Lung (tissue), 12 donors: ENCODE measurements around the gene RHOT2. TPM values are rescaled to one million over a fixed set of nuclear protein-coding genes. Genes with fewer than 3 reads are reported as not detected.

ENCODE experiments used
- ATAC-seq: fragments of 200-7000 bp; cut with Tn5 transposase; one replicate; pipeline ENCODE4 v1.9.1; 2020; ENCODE audit warnings: moderate number of reproducible peaks; ENCODE audit not compliant: insufficient read depth, low FRiP score
- DNase-seq, 3 donors: peaks; one replicate each; pipeline ENCODE4 v3.0.0-alpha.2; 2013 to 2017
- H3K27ac ChIP-seq, 2 donors: one replicate each; pipeline ENCODE4 v1.5.1; 2013; ENCODE audit warnings: mild to moderate bottlenecking in 2 of 2, moderate library complexity in 2 of 2, control low read depth in 1 of 2, inconsistent platforms in 1 of 2, low read depth in 1 of 2, low read length in 1 of 2
- H3K27me3 ChIP-seq, 3 donors: one replicate each; pipeline ENCODE4 v1.5.1; 2013; ENCODE audit warnings: low read length in 2 of 3; ENCODE audit not compliant: control insufficient read depth in 3 of 3, insufficient read depth in 3 of 3
- H3K36me3 ChIP-seq, 4 donors: one replicate each; pipeline ENCODE4 v1.5.1; 2013; ENCODE audit warnings: low read length in 4 of 4, mild to moderate bottlenecking in 1 of 4, moderate library complexity in 1 of 4; ENCODE audit not compliant: control insufficient read depth in 4 of 4, insufficient read depth in 4 of 4
- H3K4me1 ChIP-seq, 5 donors: one replicate each; pipeline ENCODE4 v1.5.1; 2013; ENCODE audit warnings: low read length in 5 of 5, mild to moderate bottlenecking in 2 of 5, moderate library complexity in 1 of 5; ENCODE audit not compliant: control insufficient read depth in 5 of 5, insufficient read depth in 5 of 5
- H3K4me3 ChIP-seq: one replicate; pipeline ENCODE4 v1.5.1; 2013; ENCODE audit warnings: mild to moderate bottlenecking, control low read depth, moderate library complexity
- H3K9ac ChIP-seq, 2 donors: one replicate each; pipeline ENCODE4 v1.5.1; 2013; ENCODE audit warnings: low read length in 2 of 2, control low read depth in 1 of 2; ENCODE audit not compliant: insufficient read depth in 1 of 2
- H3K9me3 ChIP-seq, 4 donors: one replicate each; pipeline ENCODE4 v1.5.1; 2013; ENCODE audit warnings: low read length in 3 of 4, mild to moderate bottlenecking in 1 of 4, moderate library complexity in 1 of 4; ENCODE audit not compliant: control insufficient read depth in 4 of 4, insufficient read depth in 3 of 4
- CTCF ChIP-seq: IDR thresholded peaks from 2 replicates; pipeline ENCODE4 v1.5.1; 2012; ENCODE audit warnings: mild to moderate bottlenecking; ENCODE audit errors: control extremely low read depth, extremely low read depth
- WGBS, 2 donors: extraction: QIAGEN DNeasy Blood & Tissue Kit; methylation state at CpG; one replicate each; pipeline ENCODE4 v1.1.7; 2013; 5-methylcytosine and 5-hydroxymethylcytosine counted together
- polyA plus RNA-seq, 2 donors: library from polyadenylated mRNA; stranded (reverse); fragments of 200-250 nt; gene quantifications; one replicate each; pipeline ENCODE4 v1.2.1, GENCODE V29; 2013
- total RNA-seq, 2 donors: library from RNA; depleted of rRNA in 1 of 2; stranded (reverse); fragments of >200 nt in 1 of 2; gene quantifications; one replicate each; pipeline ENCODE4 v1.2.1, GENCODE V29; 2014 to 2021
- donor health status: control.
- donor health status: control.
- donor health status: Bipolar disorder and iron deficiency.
- donor health status: healthy.
- donor health status: DM: yes; HTN: yes; CAD: no.

RHOT2 gene
- total and polyA plus RNA-seq, 4 donors: 40.5 to 121 (median 115) TPM

DNA sequence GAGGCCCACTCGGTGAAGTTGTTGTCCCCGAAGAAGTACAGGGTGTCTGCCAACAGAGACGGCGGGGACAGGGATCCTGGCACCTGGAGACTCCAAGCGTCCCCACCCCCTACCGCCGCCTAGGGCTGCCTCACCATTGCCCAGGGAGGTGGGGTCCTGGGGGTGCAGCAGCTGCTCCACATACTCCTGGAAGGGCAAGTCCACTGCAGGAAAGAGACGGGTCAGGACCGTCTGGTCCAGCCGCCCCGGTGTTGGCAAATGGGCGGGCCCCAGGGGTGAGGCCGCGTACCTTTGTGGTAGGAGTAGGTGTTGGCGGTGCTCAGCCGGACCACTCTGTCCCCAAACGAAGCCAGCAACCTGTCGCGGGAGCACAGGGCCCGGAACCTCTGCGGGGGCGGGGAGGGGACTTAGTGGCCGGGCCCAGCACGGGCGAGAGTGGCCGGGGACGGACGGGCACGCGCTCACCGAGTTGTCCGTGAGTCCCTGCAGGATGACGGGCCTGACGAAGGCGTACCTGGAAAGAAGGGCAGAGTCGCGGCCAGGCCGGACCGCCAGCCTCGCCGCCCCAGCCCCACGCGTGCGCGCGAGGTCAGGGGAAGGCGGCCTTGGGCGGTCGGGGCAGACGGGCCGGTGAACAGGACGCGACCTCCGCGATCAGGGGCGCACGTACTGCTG, 15.6 kb downstream of the RHOT2 start:
- Histone ChIP-seq H3K9ac (no peak overlapping the region), H3K4me1 (peaks cover 4 to 32% (median 25%) of the 10 kb centered on the region in 5 donors), H3K4me3 (peak overlapping the region; percentile 72), H3K27ac (peak overlapping the region; percentile 60 to 75), H3K27me3 (no peaks in the 10 kb centered on the region), H3K36me3 (peaks cover 3 to 33% (median 22%) of the 10 kb centered on the region in 4 donors), H3K9me3 (no peaks in the 10 kb centered on the region)
- WGBS, 2 donors: 19 to 28% methylated on average over 48 to 57 of the region's 57 CpGs
- DNase-seq: no peak
- no peak for ATAC-seq
- TF ChIP-seq CTCF: no peak

GRCh38 chr16:684071-684794, 16.3 kb downstream of the RHOT2 start, which contains the start of gene JMJD8:
Gene JMJD8 (minus strand): TSS chr16:684334. CDS start chr16:684319, 15 bp downstream.
- WGBS, 2 donors: 2 to 4% methylated on average over 70 to 91 of the region's 91 CpGs
- DNase-seq (peak; percentile 94 to 97 (median 96)), ATAC-seq (peak; percentile 74)
- Histone ChIP-seq H3K27me3 (no peaks in the 10 kb centered on the region), H3K9ac (no peak within 1 kb of the TSS), H3K27ac (peak within 1 kb of the TSS; percentile 69 to 84), H3K4me3 (peak within 1 kb of the TSS; percentile 72), H3K9me3 (no peaks in the 10 kb centered on the region), H3K36me3 (peaks cover 3 to 33% (median 23%) of the 10 kb centered on the region in 4 donors), H3K4me1 (peaks cover 11 to 35% (median 21%) of the 10 kb centered on the region in 5 donors)
- TF ChIP-seq CTCF: no peak

DNA sequence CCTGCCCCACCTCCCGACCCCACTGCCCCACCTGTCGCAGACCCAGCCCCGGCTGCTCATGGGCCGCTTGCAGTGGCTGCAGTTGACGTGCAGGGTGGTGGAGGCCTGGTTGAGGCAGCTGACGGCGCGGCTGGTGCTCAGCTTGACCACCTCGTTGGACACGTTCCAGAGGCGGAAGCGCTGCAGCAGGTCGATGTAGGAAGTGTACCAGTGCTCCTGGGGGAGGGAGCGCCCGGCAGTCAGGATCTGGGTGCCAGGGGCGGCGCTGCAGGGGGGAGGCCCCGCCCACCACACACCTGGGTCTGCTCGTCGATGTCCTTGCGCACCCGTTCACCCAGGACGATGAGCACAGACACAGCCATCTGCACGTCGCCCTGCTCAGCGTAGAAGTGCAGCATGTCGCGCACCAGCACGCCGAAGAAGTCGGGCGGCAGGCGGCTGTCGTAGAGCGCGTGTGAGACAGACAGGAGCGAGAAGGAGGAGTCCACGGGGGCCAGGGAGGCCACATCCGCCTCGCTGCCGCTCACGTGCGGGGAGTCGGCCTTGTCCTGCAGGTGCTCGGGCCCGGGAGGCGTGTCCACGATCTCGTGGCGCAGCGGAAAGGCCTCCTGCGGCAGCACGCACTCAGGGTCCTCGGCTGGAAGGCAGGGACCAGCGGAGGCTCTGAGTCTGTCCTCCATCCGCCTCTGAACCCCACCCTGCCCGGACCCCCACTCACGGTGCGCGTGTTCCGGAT, 17.2 kb downstream of the RHOT2 start:
- no peak for TF ChIP-seq CTCF
- H3K9me3 ChIP-seq: no peaks in the 10 kb centered on the region
- no peak overlapping the region for H3K9ac ChIP-seq
- no peaks in the 10 kb centered on the region for H3K27me3 ChIP-seq
- ATAC-seq: no peak
- peaks cover 15 to 41% (median 19%) of the 10 kb centered on the region in 5 donors for H3K4me1 ChIP-seq
- DNase-seq: no peak
- no peak overlapping the region for H3K27ac ChIP-seq
- H3K4me3 ChIP-seq: no peak overlapping the region
- peaks cover 3 to 33% (median 23%) of the 10 kb centered on the region in 4 donors for H3K36me3 ChIP-seq
- 94 to 95% methylated on average over 61 of the region's 61 CpGs for WGBS, 2 donors
